Activated naive CD4-positive, alpha-beta T cell treated with anti-CD3 and anti-CD28 coated beads, Interleukin-2, amount 10 ng/mL, durations not matched to agents 7 days and 5 days (primary cell): ENCODE results near the gene JARID2.

Experiments
- CTCF ChIA-PET: fragments of 350-600 bp; sonication (Branson Sonifier 250); formaldehyde crosslinking; loops from one replicate; lab custom pipeline; 2021; ENCODE audit warnings: antibody characterized with exemption; lab: Charles Lee
- DNase-seq: peaks from one replicate; pipeline ENCODE4 v3.0.0-alpha.2; 2020
- H3K27ac Mint-ChIP-seq: one replicate; pipeline ENCODE4 v1.8.0; 2021; ENCODE audit warnings: mild to moderate bottlenecking, moderate library complexity, mixed read lengths
- H3K27me3 Mint-ChIP-seq: one replicate; pipeline ENCODE4 v1.8.0; 2021; ENCODE audit warnings: mild to moderate bottlenecking, mixed read lengths
- H3K36me3 Mint-ChIP-seq: one replicate; pipeline ENCODE4 v1.8.0; 2021; ENCODE audit warnings: mixed read lengths
- H3K4me1 Mint-ChIP-seq: one replicate; pipeline ENCODE4 v1.8.0; 2021; ENCODE audit warnings: mixed read lengths
- H3K4me3 Mint-ChIP-seq: one replicate; pipeline ENCODE4 v1.8.0; 2021; ENCODE audit warnings: mild to moderate bottlenecking, moderate library complexity, mixed read lengths
- H3K9me3 Mint-ChIP-seq: one replicate; pipeline ENCODE4 v1.8.0; 2021; ENCODE audit warnings: mixed read lengths

JARID2 gene

GRCh38 chr6:15436451-15436850, 190.6 kb downstream of the JARID2 start:
- CTCF ChIA-PET: interaction anchor here (1.2 kb wide), 1 partner anchor 14 kb away, joined by 4 read pairs; no protein-coding TSS in a partner anchor
- H3K27ac Mint-ChIP-seq: peak overlapping the region; percentile 82
- H3K27me3 Mint-ChIP-seq: no peaks in the 10 kb centered on the region
- no peak for DNase-seq
- H3K4me3 Mint-ChIP-seq: no peak overlapping the region
- peaks cover 98% of the 10 kb centered on the region for H3K4me1 Mint-ChIP-seq
- peaks cover 53% of the 10 kb centered on the region for H3K36me3 Mint-ChIP-seq
- H3K9me3 Mint-ChIP-seq: peaks cover 18% of the 10 kb centered on the region

DNA sequence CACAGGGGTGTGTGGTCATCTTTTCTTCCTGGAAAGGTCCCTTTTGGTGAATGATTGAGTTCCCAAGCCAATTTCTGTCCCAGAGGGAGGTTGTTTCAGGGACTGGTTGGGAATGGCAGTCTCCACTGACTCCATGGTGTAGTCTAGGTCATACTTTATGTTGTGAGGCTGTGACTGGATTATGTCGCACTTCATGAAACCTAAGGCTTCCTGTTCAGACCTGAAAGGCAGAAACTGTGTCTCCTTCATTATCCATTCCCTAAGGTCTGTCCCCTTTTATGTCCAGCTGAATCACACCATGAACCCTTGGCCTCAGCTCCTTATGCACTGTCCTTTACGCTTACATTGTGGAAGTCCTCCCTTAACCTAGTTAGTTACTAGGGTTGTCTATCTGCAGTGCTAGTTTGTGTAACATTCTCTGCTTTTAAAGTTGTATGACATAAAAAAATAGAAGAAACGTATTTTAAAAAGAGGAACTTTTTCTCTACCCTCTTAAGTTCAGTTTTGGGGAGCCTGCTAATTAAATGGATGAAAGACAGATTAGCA, 191.3 kb downstream of the JARID2 start:
- Mint-ChIP-seq H3K27me3 (no peaks in the 10 kb centered on the region), H3K27ac (peak overlapping the region; percentile 82), H3K4me3 (no peak overlapping the region), H3K4me1 (peaks cover 94% of the 10 kb centered on the region), H3K36me3 (peaks cover 47% of the 10 kb centered on the region), H3K9me3 (peaks cover 18% of the 10 kb centered on the region)
- CTCF ChIA-PET: no interaction called here
- no peak for DNase-seq

DNA sequence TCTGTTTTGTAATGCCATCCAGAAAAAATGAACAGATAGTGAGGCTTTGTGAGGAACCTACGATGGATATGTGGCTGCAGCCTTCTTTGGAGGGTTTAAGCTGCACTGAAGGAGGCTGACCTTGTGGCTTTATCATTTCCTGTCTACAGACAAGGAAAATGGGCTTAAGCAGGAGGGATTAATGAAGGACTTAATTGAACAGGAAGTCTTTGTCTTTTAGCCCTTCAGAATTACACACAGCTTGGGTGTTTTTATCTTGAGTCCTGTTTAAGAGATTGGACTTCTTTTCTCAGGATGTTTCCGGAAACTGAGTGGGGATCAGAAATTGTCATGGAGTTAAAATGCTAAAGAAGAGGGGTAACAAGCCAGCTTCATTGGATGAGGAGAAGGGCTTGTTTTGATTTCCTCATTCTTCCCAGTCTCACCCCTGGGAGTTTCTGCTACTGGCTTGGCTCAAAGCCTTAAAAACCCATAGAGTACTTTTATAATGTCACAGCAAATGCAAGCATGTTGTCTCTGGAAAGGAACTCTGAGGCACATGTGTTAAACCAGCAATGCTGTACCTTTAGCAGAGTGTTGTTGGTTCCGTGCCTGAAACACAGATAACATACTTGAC, 193.6 kb downstream of the JARID2 start:
- no peak for DNase-seq
- peak overlapping the region; percentile 17 for H3K4me3 Mint-ChIP-seq
- peaks cover 37% of the 10 kb centered on the region for H3K36me3 Mint-ChIP-seq
- peak overlapping the region; percentile 90 for H3K27ac Mint-ChIP-seq
- H3K4me1 Mint-ChIP-seq: peaks cover 89% of the 10 kb centered on the region
- peaks cover 14% of the 10 kb centered on the region for H3K9me3 Mint-ChIP-seq
- CTCF ChIA-PET: interaction anchor here (0.6 to 2.8 kb wide), 5 partner anchors 18 to 112 kb away, joined by 3 to 10 read pairs (median 6); no protein-coding TSS in a partner anchor
- H3K27me3 Mint-ChIP-seq: no peaks in the 10 kb centered on the region

DNA sequence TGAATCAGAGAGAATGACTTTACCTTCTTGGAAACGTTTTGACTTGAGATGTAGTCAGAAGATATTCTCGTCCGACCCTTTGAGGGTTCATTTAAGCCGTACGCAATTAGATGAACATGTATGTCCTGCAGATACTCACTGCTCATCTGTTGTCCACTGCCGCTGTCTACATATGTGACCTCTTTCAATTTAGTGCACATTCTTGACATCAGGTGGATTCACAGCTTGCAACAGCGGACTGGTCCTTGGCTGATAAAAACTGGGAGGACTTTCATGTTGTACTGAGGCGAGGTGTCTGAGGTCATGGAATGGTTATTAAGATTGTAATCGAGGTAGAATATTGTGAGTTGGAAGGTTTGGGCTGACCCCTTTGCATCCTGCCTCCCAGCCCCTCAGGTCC, 194.2 kb downstream of the JARID2 start:
- peaks cover 32% of the 10 kb centered on the region for H3K36me3 Mint-ChIP-seq
- CTCF ChIA-PET: interaction anchor here (0.9 to 2.8 kb wide), 7 partner anchors 19 to 172 kb away, joined by 3 to 10 read pairs (median 5); no protein-coding TSS in a partner anchor
- no peak for DNase-seq
- no peak overlapping the region for H3K4me3 Mint-ChIP-seq
- peaks cover 9% of the 10 kb centered on the region for H3K9me3 Mint-ChIP-seq
- H3K4me1 Mint-ChIP-seq: peaks cover 88% of the 10 kb centered on the region
- H3K27ac Mint-ChIP-seq: peak overlapping the region; percentile 90
- no peaks in the 10 kb centered on the region for H3K27me3 Mint-ChIP-seq

DNA sequence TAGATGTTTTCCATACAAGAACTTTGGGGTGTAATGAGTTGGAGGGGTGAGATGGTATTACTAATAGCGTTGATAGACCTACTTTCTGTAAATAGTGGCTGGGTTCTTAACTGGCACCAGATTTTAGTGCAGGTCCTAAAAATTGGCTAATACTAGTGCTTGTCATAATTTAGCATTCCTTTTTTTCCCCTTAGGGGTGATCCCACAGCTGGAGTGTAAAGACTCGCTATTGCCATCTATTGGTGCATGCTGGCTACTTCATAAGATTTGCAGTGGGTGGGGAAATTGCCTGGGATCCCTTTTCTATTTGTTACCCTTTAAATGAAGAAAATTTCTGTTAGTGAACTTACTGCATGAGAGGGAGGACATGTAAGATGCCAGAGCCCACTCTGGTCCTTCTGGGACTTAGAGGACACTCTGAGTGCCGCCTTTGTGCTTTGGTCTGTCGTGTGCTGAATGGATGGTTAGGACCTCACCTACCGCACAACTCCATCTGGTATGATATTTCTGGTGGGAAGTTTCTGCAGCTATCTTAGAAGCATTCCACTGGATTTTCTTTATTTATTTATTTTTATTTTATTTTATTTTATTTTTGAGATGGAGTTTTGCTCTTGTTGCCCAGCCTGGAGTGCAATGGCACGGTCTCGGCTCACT, 195.5 kb downstream of the JARID2 start:
- peak; percentile 54 for DNase-seq

GRCh38 chr6:15441981-15442380, 196.1 kb downstream of the JARID2 start:
- CTCF ChIA-PET: interaction anchor here (0.9 to 2.3 kb wide), 3 partner anchors 10 to 114 kb away, joined by 3 to 5 read pairs (median 4); no protein-coding TSS in a partner anchor

More for the DNA sequence above, 195.5 kb downstream of the JARID2 start:
- Mint-ChIP-seq H3K4me1 (peaks cover 81% of the 10 kb centered on the region), H3K27me3 (no peaks in the 10 kb centered on the region), H3K27ac (no peak overlapping the region), H3K4me3 (no peak overlapping the region), H3K9me3 (peaks cover 3% of the 10 kb centered on the region), H3K36me3 (peaks cover 22% of the 10 kb centered on the region)
- CTCF ChIA-PET: interaction anchor here (0.6 to 2.8 kb wide), 11 partner anchors 10 to 522 kb away, joined by 3 to 10 read pairs (median 4); no protein-coding TSS in a partner anchor

DNA sequence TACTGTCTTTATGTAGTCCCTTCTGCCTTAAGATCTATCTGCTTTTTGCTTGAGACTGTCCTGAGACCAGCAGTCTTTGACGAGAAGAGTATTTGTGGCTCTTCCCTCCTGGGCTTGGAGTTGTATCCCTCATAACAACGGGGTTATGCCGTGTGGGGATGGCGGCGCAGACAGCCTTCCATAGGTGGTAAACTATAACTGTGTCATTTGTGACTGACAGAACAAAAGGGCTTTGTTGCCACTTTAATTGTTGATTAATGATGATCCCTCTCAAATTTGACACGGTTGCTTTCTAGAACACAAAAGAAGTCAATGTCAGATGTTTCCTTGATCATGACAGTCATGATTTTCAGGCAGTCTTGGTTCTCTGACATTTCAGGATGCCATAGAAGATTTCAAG, 196.6 kb downstream of the JARID2 start:
- Mint-ChIP-seq H3K27me3 (no peaks in the 10 kb centered on the region), H3K36me3 (peaks cover 14% of the 10 kb centered on the region), H3K4me1 (peaks cover 77% of the 10 kb centered on the region), H3K27ac (no peak overlapping the region), H3K4me3 (no peak overlapping the region), H3K9me3 (no peaks in the 10 kb centered on the region)
- no peak for DNase-seq
- CTCF ChIA-PET: interaction anchor here (0.9 to 2.3 kb wide), 2 partner anchors 19 to 115 kb away, joined by 3 to 5 read pairs; no protein-coding TSS in a partner anchor

More at GRCh38 chr6:15441981-15442380, 196.1 kb downstream of the JARID2 start:
- Mint-ChIP-seq H3K27ac (no peak overlapping the region), H3K36me3 (peaks cover 17% of the 10 kb centered on the region), H3K4me3 (no peak overlapping the region), H3K27me3 (no peaks in the 10 kb centered on the region), H3K4me1 (peaks cover 77% of the 10 kb centered on the region), H3K9me3 (no peaks in the 10 kb centered on the region)
- DNase-seq: no peak

- no peaks in the 10 kb centered on the region for H3K27me3 Mint-ChIP-seq
- CTCF ChIA-PET: interaction anchor here (0.7 to 2.3 kb wide), 3 partner anchors 20 to 115 kb away, joined by 3 to 5 read pairs (median 4); no protein-coding TSS in a partner anchor
- peaks cover 9% of the 10 kb centered on the region for H3K36me3 Mint-ChIP-seq
- H3K4me1 Mint-ChIP-seq: peaks cover 76% of the 10 kb centered on the region
- H3K27ac Mint-ChIP-seq: no peak overlapping the region
- no peak overlapping the region for H3K4me3 Mint-ChIP-seq
- no peaks in the 10 kb centered on the region for H3K9me3 Mint-ChIP-seq
- no peak for DNase-seq
Measured at GRCh38 chr6:15443119-15443830, 197.4 kb downstream of the JARID2 start.

GRCh38 chr6:15444081-15444731, 198.3 kb downstream of the JARID2 start:
- Mint-ChIP-seq H3K27ac (peak overlapping the region; percentile 24), H3K9me3 (no peaks in the 10 kb centered on the region), H3K4me1 (peaks cover 70% of the 10 kb centered on the region), H3K4me3 (no peak overlapping the region), H3K36me3 (peaks cover 9% of the 10 kb centered on the region), H3K27me3 (no peaks in the 10 kb centered on the region)
- CTCF ChIA-PET: interaction anchor here (0.6 to 1.2 kb wide), 3 partner anchors 117 to 202 kb away, joined by 3 to 6 read pairs (median 3); no protein-coding TSS in a partner anchor
- no peak for DNase-seq

DNA sequence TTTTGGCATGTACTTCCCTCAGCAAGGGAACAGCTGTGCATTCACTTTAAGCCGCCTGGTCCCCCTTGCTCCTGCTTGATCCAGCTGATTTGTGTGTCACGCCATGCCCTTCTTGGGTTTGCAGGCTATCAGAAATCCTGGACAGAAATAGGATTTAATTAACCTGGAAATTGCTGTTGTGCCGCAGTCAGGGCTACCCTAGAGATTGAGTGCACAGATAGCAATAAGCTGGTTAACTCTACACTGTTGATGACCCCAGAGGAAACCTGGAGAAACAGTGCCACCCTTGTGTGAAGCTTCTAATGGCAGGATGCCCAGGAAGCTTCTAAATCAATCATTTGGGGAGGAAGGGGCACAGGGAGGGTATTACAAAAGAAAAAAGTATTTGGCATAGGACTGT, 199.0 kb downstream of the JARID2 start:
- H3K36me3 Mint-ChIP-seq: peaks cover 6% of the 10 kb centered on the region

DNA sequence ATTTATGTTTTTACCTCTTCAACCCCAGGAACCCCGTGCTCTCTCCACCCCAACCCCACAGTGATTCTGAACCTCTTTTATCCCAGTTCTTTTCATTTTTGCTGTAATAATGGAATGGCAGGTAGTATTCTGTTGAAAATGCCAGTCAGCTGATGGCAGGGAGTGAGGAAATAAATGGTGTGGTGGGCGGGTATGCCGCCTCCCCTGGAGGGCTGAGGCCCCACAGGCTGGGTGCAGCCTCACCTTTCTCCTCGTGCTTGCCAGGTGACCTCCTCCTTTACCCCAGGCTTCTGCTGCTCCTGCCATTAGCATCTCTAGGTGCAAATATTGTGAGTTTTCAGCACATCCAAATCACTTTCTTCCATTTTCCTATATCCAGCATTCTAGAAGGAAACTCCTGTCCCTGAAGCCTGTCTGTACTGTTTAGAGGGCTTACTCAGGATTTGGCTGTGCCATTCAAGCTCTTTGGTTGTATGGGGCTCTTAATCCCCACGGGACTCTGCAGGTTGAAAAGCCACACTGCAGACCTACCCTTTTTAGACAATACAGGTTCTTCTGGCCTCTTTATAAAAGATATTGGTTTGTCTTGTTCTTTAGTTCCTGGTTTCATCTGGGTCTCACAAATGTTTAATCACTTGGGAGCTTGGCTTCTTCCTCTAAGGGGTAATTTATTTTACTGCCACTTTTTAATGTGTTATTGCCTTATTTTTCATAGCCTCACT, 201.8 kb downstream of the JARID2 start:
- H3K27ac Mint-ChIP-seq: no peak overlapping the region
- DNase-seq: no peak
- H3K9me3 Mint-ChIP-seq: no peaks in the 10 kb centered on the region
- H3K4me3 Mint-ChIP-seq: no peak overlapping the region
- peaks cover 65% of the 10 kb centered on the region for H3K4me1 Mint-ChIP-seq
- CTCF ChIA-PET: interaction anchor here (1.1 to 1.6 kb wide), 3 partner anchors 10 to 58 kb away, joined by 3 to 4 read pairs (median 4); no protein-coding TSS in a partner anchor
- H3K27me3 Mint-ChIP-seq: no peaks in the 10 kb centered on the region
- H3K36me3 Mint-ChIP-seq: peaks cover 19% of the 10 kb centered on the region

More for the DNA sequence above, 199.0 kb downstream of the JARID2 start:
- Mint-ChIP-seq H3K27ac (no peak overlapping the region), H3K9me3 (no peaks in the 10 kb centered on the region), H3K4me3 (no peak overlapping the region), H3K4me1 (peaks cover 66% of the 10 kb centered on the region), H3K27me3 (no peaks in the 10 kb centered on the region)
- CTCF ChIA-PET: interaction anchor here (0.6 to 1.2 kb wide), 4 partner anchors 22 to 203 kb away, joined by 3 to 6 read pairs (median 4); no protein-coding TSS in a partner anchor
- DNase-seq: peak; percentile 31

DNA sequence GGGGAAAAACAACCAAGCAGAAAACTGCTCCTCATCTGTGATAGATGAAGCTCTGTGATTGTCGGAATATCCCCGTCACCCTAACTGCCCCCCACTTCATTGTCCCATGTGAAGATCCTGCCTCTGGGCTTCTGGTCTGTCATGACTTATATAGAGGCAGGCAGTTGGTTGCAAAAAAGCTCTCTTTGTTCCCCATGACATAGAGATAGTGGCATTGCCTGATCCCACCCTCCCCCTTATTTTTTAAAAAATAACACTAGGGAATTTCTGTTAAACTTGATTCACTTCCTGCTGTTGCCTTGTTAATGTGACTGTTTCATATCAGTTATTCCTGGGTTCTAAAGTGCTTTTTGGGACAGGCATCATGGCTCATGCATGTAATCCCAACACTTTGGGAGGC, 203.1 kb downstream of the JARID2 start:
- no peak for DNase-seq
- H3K27ac Mint-ChIP-seq: no peak overlapping the region
- peaks cover 62% of the 10 kb centered on the region for H3K4me1 Mint-ChIP-seq
- no peaks in the 10 kb centered on the region for H3K27me3 Mint-ChIP-seq
- peaks cover 28% of the 10 kb centered on the region for H3K36me3 Mint-ChIP-seq
- CTCF ChIA-PET: interaction anchor here (1.6 kb wide), 1 partner anchor 59 kb away, joined by 3 read pairs; no protein-coding TSS in a partner anchor
- H3K9me3 Mint-ChIP-seq: no peaks in the 10 kb centered on the region
- H3K4me3 Mint-ChIP-seq: no peak overlapping the region
